NCI-H748 (cell line): Measurements from ENCODE around the gene TAF4.
"Not testable (repeated sequence)": the region's sequence is repeated elsewhere in the genome, so short reads cannot be mapped to it uniquely, and the experiment has no call there.

ENCODE experiments used
- DNase-seq: peaks from one replicate; lab custom pipeline; 2025; ENCODE audit not compliant: unreplicated experiment; lab: John Stamatoyannopoulos, UW

The TAF4 gene

DNA sequence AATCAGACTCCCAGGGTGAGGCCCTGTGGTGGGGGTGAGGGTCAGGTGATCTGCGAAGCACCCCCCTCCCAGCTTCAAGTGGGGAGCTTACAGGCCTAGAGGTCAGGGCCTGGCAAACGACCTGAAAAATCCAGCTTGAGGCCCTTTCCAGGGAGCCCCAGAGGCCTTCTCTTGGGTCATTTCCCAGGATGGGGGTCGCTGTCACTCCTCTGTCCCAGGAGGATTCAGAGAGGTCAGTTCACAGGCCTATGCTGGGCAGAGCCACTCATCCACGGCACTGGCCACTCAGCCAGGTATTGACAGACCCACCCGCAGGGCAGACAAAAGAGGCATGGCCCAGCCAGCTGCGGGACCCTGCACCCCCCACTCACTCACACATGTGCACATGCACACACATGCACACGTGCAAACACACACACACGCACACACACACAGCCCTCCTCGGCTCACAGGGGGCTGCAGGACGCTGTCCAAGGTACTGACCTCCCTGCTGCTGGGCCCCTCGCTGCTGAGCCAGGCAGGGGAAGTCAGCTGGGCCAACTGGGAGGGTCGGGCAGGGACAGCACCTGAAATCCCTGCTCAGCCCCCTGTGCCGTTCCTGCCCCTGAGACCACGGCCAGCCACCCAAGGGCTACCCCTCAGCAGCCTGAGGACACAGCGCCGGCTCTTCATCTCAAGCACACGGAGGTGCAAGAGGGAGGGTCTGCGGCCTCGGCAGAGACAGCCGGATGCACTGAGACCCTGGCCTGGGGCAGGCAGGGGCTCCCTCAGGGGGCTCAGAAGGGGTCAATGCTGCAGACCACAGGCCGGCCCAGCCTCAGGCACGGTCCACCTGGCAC lies 113.8 kb downstream of the TAF4 start:
- DNase-seq, result no peak

DNA sequence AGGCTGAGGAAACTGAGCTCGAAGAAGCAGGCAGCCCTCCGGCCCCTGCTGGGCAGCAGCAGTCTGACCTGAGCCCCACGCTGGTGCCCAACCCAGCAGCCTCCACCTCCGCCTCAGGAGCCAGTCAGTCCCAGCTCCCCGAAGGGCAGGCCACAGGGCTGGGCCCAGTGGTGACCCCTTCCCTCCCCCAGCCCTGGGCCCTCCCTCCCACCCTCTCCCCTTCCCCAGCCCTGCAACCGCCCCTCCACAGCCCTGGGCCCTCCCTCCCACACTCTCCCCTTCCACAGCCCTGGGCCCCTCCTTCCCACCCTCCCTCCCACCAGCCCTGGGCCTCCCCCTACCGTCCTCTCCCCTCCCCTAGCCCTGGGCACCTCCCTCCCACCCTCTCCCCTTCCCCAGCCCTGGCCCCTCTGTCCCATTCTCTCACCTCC lies 115.0 kb downstream of the TAF4 start:
- DNase-seq, result no peak

- DNase-seq, result no peak
Observed at GRCh38 chr20:61949714-61950640, 115.7 kb downstream of the TAF4 start.

DNA sequence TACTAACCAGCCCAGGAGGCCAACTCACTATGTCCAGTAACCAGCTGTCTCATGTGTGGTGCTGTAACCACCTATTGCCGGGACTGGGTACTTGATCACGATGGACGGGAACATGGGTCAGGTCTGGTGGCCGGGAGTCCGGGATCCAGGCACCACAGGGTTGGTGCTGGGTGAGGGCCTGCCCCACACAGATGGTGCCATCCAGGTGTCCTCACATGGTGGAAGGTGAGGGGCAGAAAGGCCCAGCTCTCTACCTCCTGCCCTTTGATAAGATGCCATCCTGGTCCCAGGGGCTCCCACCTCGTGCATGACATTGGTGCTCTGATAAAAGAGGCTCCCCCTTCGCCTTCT lies 116.3 kb downstream of the TAF4 start:
- DNase-seq, result no peak

- no peak for DNase-seq
Observed at GRCh38 chr20:61948586-61949362, 116.9 kb downstream of the TAF4 start.

DNA sequence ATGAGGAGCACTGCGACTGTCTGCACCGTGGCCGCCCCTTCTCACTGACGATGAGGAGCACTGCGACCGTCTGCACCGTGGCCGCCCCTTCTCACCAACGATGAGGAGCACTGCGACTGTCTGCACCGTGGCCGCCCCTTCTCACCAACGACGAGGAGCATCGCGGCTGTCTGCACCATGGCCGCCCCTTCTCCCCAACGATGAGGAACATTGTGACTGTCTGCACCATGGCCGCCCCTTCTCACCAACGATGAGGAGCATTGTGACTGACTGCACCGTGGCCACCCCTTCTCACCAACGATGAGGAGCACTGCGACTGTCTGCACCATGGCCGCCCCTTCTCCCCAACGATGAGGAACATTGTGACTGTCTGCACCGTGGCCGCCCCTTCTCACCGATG lies 117.6 kb downstream of the TAF4 start:
- DNase-seq, result not testable (repeated sequence)

GRCh38 chr20:61945495-61945894 lies 120.2 kb downstream of the TAF4 start:
- not testable (repeated sequence) for DNase-seq

GRCh38 chr20:61944967-61945366 lies 120.7 kb downstream of the TAF4 start:
- DNase-seq, result not testable (repeated sequence)

- DNase-seq, result no peak
Observed at GRCh38 chr20:61942526-61942925, 123.2 kb downstream of the TAF4 start.

DNA sequence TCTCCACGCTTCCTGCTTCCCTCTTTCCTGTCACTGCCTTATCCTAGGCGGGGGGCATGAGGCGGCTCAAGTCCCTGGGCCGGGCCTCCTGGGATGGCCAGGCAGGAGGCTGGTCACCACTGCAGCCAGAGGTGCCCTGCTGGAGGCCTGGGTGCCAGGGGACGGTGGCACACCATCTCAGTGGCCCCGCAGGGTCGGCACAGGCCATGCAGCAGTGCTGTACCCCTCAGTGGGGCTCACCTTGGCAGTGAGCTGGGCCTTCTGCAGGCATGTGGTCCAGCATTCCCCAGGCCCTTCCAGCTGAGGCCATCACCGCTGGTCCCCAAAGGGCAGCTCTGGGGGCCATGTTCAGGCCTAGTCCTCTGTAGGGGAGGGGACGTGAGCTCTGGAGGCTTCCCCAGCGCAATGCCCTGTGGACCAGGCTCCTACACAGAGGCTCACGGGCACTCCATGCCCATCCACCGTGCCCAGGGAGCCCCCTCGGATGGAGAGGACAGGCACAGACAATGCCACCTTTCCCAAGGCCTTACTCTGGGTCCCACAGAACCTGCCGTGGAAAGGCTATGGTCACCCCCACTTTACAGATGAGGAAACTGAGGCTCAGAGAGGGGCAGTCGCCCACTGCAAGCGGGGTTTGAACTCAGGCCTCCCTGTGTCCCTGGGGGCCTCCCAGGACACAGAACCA lies 123.8 kb downstream of the TAF4 start:
- no peak for DNase-seq

DNA sequence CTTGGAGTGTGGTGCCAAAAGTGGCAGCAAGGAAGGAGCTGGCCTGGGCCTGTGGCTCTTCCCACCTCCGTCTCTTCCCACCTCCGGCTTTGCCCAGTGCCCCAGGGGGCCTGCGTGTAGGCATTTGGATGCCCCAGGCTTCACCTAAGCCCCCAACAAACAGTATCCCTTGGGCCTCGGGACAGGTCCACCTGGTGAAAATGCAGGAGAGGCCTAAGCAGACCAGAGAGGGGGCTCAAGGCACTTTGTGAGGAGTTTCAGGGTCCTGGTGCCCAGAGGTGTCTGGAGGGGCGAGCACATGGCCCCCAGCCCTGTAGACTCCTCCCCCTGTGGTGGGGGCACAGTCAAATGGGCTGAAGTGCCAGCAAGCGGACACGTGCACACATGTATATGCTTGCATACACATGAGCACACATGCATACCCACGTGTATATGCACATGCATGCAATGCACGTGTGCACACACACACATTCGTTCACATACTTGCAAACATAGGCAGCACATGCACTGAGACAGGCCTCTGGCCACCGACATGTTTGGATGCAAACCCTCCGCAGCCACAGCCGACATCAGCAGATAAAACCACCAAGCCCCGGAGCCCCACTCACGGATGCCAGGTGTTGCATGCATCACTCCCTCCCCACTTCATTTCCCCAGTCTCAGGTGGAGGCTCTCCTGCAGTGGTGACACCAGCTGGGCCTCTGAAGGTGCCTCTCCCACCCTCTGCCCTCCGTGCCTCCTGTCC lies 124.5 kb downstream of the TAF4 start:
- DNase-seq, result no peak

DNA sequence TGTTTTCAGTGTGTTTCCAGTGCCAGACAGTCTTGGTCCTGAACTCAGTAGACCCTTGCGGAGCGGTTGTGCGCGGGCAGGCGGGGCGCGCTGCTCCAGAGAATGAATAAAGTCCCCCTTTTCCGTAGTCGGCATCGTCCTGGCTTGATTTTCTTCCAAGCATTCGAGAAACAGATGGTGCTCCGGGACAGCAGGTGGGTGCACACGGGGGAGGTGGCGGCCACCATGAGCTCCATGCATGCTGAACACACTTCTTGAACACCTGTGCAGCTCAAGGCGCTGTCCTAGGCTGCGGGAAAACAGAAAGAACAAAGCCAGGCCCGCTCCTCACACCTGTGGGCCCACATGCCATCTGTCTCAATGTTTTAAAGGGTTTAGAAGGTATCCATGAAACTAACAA lies 125.2 kb downstream of the TAF4 start:
- DNase-seq, result no peak

- DNase-seq, result no peak
Observed at GRCh38 chr20:61939691-61940360, 125.9 kb downstream of the TAF4 start.

- DNase-seq, result no peak
Observed at GRCh38 chr20:61938839-61939690, 126.6 kb downstream of the TAF4 start.

DNA sequence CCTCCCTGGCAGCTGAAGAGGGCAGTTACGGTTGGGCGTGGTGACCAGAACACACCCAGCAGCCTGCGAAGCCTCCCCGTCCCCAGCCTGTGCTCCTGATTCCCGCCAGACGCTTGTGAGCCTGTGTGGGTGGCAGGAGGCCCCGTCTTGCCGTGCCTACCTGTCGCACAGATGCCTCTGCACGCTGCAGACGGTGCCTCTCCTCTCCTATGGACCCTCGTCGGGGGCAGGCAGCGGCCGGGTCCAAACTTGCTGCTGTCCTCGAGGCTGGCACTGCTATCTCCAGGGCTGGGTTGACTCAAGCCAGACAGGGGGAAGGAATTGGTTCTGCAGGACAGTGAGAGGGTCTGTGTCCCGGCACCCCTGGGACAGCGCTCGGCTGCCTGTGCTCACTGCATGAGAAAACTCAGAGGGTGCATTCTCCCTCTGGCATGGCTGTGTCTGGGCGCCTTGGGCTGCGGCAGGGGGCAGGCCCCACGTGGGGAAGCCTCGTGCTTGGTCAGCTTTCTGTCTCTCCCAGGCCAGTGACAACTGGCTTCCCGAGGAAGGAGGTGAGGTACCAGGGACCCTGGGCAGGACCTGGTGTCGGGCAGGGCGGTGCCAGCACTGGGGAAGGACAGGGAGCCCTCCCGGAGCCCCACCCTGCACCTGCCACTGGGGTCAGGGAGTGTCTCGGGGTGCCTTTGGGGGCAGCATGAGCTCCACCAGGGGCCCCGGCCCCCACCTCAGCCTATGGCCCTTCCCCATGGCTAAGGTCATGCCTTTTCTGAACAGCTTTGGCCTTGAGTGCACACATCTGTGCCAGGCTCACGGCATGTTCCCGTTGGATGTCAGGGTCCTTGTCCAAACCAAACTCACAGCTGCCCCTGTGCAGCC lies 127.5 kb downstream of the TAF4 start:
- DNase-seq, result peak; percentile 68

GRCh38 chr20:61937146-61937962 lies 128.3 kb downstream of the TAF4 start:
- no peak for DNase-seq

DNA sequence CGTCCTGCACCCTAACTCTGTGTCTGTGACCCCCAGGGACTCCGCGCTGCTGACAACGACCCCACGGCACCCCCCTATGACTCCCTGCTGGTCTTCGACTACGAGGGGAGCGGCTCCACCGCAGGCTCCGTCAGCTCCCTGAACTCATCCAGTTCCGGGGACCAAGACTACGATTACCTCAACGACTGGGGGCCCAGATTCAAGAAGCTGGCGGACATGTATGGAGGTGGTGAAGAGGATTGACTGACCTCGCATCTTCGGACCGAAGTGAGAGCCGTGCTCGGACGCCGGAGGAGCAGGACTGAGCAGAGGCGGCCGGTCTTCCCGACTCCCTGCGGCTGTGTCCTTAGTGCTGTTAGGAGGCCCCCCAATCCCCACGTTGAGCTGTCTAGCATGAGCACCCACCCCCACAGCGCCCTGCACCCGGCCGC lies 129.0 kb downstream of the TAF4 start:
- no peak for DNase-seq
